ENCODE data around the gene F11R.
A peak's percentile ranks its signal among the peaks of the same experiment; 100 is the strongest.
"Not testable (repeated sequence)": the region's sequence is repeated elsewhere in the genome, so short reads cannot be mapped to it uniquely, and the experiment has no call there.

F11R gene

DNA sequence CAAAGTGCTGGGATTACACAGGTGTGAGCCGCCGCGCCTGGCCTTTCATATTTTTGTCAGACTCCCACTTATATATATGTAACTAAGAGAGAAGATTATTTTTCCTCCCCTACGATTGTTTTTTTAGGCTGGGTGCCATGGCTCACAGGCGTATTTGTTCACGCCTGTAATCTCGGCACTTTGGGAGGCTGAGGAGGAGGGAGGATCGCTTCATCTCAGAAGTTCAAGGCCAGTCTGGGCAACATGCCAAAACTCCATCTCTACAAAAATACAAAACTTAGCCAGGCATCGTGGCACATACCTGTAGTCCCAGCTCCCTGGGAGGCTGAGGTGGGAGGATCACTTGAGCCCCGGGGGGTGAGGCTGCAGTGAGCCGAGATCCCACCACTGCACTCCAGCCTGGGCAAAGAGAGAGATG lies 42.4 kb downstream of the F11R start:
- DNase-seq (ENCODE audit: extremely low read depth in 1 of 2, low read depth in 1 of 2): no peak

DNA sequence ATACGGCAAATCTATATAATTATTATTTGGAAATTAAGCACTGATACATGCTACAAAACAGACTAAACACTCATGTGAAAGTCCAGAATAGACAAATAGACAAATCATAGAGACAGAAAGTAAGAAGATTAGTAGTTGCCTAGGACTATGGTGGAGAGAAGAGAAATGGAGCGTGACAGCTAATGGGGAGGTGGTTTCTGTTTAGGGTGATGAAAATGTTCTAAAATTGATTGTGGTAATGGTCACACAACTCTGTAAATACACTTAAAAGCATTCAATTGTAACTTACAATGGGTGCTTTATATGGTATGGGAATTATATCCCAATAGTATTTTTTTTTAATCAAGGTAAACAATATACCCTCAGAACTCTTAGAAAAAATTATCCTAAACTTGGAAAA lies 45.9 kb downstream of the F11R start:
- DNase-seq (ENCODE audit: extremely low read depth in 1 of 2, low read depth in 1 of 2): no peak

DNA sequence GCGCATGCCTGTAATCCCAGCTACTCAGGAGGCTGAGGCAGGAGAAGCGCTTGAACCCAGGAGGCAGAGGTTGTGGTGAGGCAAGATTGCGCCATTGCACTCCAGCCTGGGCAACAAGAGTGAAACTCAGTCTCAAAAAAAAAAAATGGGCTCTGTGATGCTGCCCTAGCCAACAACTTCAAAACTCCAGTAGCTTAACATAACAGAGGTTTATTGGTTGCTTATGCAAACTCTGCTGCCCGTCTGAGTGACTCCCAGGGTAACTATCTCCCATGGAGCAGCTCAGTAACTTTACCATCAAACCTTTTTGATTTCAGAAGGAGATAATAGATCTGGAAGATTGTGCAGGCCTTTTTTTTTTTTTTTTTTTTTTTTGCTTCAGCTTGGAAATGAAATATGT lies 47.5 kb downstream of the F11R start:
- DNase-seq (ENCODE audit: extremely low read depth in 1 of 2, low read depth in 1 of 2): no peak

DNA sequence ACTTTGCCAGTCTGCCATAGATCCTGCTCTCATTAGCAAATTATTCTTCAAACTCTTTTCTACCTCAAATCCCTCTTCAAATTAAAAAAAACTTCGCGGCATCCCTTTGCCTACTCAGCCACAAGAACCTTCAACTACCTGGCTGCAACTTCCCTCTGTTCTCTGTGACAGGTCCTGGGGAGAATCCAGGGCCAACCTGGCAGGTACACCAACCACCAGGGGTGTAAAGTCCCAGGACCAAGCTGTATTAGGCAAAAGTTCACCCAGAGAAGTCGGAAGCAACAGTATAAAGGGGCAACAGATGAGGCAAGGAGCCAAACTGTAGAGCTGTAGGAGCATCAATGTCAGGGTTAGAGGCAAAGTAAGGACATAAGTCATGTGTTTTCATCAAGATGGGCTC lies 48.0 kb downstream of the F11R start:
- no peak for DNase-seq (ENCODE audit: extremely low read depth in 1 of 2, low read depth in 1 of 2)

DNA sequence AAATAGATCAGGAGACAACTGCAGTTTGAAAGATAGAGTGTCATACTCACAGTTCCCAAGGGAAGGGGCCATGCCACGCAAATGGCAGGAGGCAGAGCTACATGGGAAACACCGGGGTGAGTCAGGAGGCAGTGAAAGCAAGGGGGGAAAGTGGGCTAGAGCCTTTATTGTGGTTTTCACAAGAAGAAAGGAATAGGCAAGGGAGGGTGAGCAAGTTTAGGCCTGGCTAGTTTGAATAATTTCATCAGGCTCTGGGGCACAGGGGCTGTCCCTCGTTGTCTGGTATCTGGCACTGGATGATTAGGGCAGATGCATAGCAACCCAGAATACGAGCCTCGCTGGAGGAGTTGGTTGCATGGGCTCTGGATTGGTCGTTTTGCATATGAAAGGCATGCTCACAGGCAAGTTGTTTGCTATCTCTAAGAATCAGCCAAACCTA lies 49.3 kb downstream of the F11R start:
- DNase-seq (ENCODE audit: extremely low read depth in 1 of 2, low read depth in 1 of 2): peak; percentile 5 to 44

DNA sequence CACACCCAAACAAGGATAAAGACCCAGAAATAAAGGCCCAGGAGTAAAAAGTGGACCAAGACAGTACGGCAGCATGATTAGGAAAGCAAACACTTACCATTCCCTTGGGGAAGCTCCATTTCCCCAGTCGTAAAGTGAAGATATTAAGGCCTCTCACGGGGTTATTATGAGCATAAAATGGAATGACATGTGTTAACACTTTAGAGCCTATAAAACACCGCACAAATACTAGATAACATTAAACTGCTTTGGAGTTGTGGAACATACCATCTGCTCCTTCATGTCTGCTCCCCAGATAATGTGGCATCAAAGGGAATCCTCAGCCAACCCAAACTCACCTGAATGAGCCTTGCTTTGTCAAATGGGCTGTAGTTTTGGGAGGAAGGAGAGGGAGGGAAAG lies 57.4 kb downstream of the F11R start:
- no peak for DNase-seq (ENCODE audit: extremely low read depth in 1 of 2, low read depth in 1 of 2)

DNA sequence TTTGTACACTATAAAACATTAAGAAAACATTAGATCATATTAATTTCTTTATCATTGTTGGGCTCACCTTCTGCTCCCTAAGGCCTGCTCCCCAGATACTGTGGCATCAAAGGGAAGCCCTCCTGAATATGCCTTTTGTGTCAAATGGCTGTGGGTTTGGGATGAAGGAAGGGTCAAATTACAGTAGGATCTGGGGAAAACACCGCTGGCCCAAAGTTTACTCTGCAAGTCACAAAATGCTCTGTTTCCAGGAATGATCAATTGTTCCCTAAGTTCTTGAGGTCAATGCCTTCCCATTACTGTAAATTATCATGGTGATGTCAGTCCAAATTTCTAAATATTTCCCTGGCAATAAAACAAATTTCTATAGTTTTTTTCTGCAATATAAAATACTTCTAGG lies 59.5 kb downstream of the F11R start:
- DNase-seq (ENCODE audit: extremely low read depth in 1 of 2, low read depth in 1 of 2): no peak

DNA sequence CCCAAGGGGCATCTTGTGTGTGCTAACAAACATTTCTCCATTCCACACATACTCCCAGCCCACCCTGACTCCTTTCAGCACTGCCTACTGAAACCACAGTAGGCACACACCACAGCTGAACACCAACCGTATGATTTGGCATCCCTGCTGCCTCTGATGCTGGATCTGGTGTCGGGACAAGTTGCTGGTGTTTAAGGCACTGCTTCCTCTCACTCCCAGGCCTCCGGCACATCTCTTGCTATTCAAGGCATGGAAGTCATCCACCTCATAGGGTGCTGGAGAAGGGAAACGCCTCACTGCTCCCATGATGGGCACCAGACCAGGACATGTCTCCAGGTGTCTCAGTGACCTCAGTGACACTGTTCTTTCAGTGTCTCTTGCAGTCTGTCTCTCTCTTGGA lies 64.0 kb downstream of the F11R start:
- no peak for DNase-seq (ENCODE audit: extremely low read depth in 1 of 2, low read depth in 1 of 2)

DNA sequence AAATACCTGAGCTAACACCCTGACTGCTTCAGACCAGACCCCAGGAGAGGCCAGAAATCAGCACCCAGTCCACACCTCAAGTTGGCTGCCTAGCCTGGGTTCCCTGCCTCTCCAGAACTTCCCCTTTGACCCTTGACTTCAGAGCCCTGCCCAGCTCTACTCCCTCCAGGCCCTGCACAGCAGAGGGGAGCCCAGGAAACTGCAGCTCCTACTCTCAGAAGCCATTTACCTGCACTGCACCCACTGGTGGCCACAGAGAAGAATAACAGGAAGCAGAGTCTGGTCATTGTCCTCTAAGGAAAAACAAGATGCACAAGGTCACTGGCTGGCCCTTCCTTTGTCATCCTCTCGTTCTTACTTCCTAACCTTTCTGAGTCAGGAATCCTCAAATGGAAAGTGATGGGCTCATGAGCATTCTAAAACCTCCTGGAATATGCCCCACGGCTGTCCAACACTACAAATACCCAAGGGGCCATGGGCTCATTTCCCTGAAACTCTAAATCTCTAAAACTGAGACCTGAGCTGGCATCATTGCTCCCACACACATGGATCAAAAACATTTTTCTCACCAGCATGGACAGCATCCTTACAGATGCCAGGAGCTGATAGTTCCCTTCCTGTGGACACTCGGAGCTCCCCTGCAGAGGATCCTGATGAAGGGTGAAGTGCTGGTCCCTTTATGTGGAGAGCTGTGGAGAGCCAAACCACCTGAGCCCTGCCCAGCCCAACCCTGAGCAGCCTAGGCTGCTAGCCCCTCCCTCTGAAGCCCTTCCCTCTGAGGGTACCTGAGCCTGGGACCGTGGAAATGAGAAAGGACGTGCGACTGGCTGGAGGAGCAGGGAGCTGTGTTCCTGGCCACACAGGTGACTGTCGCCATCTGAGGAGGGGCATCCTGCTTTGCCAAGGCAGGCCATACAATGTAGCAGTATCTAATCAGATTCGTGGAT lies 66.5 kb downstream of the F11R start, which contains the start of gene ITLN2:
Gene ITLN2, minus strand, starts transcription at position 652 of the 947 bp plus-strand sequence. Its CDS starts 68 bp downstream, at position 584.
- peak in 1 of 2 donors; percentile 8 for DNase-seq (ENCODE audit: extremely low read depth in 1 of 2, low read depth in 1 of 2)

DNA sequence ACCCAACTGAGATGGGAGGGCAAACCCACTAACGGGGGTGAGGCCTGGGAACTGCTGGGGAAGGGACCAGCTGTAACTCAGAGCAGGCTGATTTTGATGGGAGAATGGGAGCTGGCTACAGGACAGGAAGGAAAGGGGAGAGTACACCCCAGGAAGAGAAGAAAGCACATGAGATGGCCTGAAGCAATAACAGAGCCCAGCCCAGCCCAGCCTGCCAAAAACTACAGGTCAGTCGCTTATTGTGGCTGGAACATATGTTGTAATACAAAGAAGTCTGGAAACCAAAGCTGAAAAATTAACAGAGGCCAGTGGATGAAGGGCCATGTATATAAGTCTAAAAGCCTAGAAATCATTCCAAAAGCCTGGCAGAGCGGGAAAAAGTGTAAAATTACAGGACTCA lies 67.9 kb downstream of the F11R start:
- DNase-seq (ENCODE audit: extremely low read depth in 1 of 2, low read depth in 1 of 2): no peak

DNA sequence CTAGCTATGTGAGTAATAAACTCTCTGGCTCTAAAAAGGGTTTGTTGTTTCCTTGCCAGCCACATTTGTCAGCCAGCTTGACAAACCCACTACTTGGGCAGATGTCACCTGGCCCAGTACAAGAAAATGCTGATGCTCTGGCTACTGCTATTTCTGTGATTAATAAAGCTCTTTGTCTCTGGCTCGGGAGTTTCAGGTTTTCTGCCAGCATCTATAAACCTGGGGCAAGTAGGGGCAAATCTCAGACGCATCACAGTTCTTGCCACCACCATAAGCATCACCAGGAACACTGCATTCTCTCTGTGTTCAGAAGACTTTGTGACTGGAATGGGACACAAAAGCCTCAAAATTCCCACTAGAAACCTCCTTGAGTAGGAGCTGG lies 68.8 kb downstream of the F11R start:
- DNase-seq (ENCODE audit: extremely low read depth in 1 of 2, low read depth in 1 of 2): no peak

DNA sequence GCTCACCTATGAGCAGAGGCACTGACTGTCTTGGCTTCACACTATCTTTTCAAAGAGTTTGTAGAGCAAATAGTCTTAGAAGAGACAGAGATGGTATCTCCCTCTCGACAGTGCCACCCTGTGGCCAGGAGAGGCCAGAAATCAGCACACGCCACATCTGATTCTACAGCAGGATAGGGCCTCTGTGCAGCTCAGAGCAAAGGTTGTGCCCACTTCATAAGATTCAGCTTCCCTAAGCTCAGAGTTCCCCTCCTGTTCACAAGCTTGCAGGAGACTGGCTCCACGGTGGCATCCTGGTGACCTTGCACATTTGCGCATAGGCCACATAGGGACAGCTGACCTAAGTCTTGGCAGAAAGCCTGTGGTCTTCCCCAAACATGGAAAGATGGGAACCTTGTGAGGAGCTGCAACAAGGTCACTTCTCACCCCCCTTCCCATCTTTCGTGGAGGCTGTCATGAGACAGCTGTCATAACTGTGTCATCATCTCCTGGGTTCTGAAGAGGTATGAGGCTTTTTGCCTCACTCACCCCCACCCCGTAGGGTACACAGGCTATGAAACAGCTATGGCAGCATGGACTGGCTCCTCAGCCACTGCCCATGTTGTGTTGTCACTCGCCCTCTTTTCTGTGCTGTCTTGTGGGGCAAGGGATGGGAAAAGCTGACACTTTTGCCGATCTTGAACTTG lies 69.4 kb downstream of the F11R start:
- peak; percentile 26 to 32 for DNase-seq (ENCODE audit: extremely low read depth in 1 of 2, low read depth in 1 of 2)

DNA sequence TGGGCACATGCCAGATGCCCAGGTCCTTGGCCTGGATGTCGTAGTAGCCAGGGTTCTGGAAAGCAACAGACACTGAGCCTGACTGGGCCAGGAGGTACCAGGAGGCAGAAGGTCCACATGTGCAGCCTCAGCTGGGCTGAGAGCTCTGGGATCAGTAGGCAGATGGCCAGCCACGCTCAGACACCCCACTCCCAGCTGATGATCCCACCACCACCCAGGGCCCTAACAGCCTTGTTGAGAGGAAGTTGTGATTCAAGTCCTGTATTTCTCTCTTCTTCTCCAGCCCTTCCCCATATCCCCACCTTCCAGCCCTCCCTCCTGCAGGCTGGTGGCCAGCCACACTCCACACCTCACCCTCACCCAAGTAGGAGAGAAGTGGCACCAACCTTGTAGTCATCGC lies 70.3 kb downstream of the F11R start:
- DNase-seq (ENCODE audit: extremely low read depth in 1 of 2, low read depth in 1 of 2): no peak

DNA sequence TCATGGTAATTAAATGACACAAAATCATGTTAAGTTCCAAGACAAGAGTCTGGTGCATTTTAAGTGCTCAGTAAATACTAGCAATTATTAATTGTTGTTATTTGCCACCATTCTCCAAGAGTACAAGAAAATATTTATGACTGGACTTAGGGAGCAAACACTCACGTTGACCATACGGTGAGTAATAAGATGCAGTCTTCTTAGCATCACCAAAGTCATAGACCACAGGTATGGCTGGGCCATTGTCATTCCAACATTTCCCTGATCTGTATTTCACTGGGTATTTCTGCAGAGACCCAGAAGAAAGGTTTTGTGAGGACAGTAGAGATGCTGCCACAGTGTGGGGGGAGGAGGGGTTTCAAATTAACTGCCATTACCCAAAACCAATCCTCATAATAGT lies 71.1 kb downstream of the F11R start:
- no peak for DNase-seq (ENCODE audit: extremely low read depth in 1 of 2, low read depth in 1 of 2)

DNA sequence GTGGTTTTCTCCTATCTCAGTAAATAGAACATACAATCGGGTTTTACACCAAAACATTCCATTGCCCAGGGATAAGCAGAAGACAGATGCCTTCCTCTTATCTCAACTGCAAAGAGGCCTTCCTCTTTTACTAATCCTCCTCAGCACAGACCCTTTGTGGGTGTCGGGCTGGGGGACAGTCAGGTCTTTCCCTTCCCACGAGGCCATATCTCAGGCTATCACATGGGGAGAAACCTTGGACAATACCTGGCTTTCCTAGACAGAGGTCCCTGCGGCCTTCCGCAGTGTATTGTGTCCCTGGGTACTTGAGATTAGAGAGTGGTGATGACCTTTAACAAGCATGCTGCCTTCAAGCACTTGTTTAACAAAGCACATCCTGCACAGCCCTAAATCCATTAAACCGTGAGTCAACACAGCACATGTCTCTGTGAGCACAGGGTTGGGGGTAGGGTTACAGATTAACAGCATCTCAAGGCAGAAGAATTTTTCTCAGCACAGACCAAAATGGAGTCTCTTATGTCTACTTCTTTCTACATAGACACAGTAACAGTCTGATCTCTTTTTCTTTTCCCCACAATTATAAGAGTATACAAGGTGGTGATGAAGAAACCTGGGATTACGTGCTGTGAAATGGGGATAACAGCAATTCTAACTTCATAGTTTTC lies 71.6 kb downstream of the F11R start:
- DNase-seq (ENCODE audit: extremely low read depth in 1 of 2, low read depth in 1 of 2): not testable (repeated sequence)

DNA sequence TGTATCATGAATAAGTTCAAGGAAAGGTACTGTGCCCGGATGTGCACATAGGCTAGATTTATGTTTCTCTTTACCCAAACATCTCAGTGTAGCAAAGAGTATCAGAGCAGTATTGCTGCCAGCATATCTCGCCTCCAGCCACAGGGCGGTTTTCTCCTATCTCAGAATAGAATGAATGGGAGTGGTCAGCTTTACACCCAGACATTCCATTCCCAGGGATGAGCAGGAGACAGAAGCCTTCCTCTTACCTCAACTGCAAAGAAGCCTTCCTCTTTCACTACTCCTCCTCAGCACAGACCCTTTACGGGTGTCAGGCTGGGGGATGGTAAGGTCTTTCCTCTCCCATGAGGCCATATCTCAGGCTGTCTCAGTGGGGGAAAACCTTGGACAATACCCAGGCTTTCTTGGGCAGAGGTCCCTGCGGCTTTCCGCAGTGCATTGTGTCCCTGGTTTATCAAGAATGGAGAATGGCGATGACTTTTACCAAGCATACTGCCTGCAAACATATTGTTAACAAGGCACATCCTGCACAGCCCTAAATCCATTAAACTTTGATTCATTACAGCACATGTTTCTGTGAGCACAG lies 73.7 kb downstream of the F11R start:
- DNase-seq (ENCODE audit: extremely low read depth in 1 of 2, low read depth in 1 of 2): not testable (repeated sequence)

DNA sequence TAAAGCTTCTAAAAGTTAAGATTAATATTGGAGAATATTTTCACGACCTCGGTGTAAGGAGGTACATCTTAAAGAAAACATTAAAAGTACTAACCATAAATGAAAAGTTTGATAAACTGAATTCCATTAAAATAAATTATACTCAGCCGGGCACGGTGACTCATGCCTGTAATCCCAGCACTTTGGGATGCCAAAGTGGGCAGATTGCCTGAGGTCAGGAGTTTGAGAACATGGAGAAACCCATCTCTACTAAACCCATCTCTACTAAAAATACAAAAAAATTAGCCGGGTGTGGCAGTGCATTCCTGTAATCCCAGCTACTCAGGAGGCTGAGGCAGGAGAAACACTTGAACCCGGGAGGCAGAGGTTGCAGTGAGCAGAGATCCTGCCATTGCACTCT lies 75.1 kb downstream of the F11R start:
- not testable (repeated sequence) for DNase-seq (ENCODE audit: extremely low read depth in 1 of 2, low read depth in 1 of 2)

Measured in stimulated activated CD8-positive, alpha-beta memory T cell treated with anti-CD3 and anti-CD28 coated beads, Interleukin-7, amount 100 ng/mL, for 48 hours (primary cell).